Upper lobe of right lung (tissue), 1 donor: ENCODE measurements around the gene EPB41L3. TPM values are rescaled to one million over a fixed set of nuclear protein-coding genes. Genes with fewer than 3 reads are reported as not detected.

Source experiments
- ATAC-seq: fragments of 200-7000 bp; cut with Tn5 transposase; one replicate; pipeline ENCODE4 v1.9.1; 2020; ENCODE audit warnings: mild to moderate bottlenecking, moderate library complexity
- DNase-seq: peaks from one replicate; pipeline ENCODE4 v3.0.0-alpha.2; 2020
- H3K27ac ChIP-seq: fragments of 200-600 bp; one replicate; pipeline ENCODE4 v1.8.0; 2022
- H3K27me3 ChIP-seq: fragments of 200-600 bp; one replicate; pipeline ENCODE4 v1.8.0; 2022; ENCODE audit warnings: mild to moderate bottlenecking
- H3K36me3 ChIP-seq: fragments of 200-600 bp; one replicate; pipeline ENCODE4 v1.8.0; 2022
- H3K4me1 ChIP-seq: fragments of 200-600 bp; one replicate; pipeline ENCODE4 v1.8.0; 2022
- H3K4me3 ChIP-seq: fragments of 200-600 bp; one replicate; pipeline ENCODE4 v1.8.0; 2022; ENCODE audit warnings: mild to moderate bottlenecking
- H3K9me3 ChIP-seq: fragments of 200-600 bp; one replicate; pipeline ENCODE4 v1.8.0; 2022
- intact Hi-C: fragments of 100-400 bp; cut with DNase I; formaldehyde crosslinking; loops from one replicate; pipeline ENCODE4 v1.11.0; 2022
- total RNA-seq: library from RNA; stranded (reverse); fragmentation: NEBNext Ultra II Directional; extraction: Animal tissue kit (Norgen Biotek cat#: 25700); gene quantifications from one replicate; pipeline ENCODE4 v1.2.1, GENCODE V29; 2021
- TF ChIP-seq, protein P1 (sequence below): fragments of 200-600 bp; IDR thresholded peaks from one replicate; pipeline ENCODE4 v1.8.0; 2022; ENCODE audit warnings: antibody characterized with exemption
- donor health status: DM: no; HTN: yes; CAD: no; lungs with severe emphysema.

Gene EPB41L3
- total RNA-seq, 1 donor from 2014 or later: 68.9 TPM

DNA sequence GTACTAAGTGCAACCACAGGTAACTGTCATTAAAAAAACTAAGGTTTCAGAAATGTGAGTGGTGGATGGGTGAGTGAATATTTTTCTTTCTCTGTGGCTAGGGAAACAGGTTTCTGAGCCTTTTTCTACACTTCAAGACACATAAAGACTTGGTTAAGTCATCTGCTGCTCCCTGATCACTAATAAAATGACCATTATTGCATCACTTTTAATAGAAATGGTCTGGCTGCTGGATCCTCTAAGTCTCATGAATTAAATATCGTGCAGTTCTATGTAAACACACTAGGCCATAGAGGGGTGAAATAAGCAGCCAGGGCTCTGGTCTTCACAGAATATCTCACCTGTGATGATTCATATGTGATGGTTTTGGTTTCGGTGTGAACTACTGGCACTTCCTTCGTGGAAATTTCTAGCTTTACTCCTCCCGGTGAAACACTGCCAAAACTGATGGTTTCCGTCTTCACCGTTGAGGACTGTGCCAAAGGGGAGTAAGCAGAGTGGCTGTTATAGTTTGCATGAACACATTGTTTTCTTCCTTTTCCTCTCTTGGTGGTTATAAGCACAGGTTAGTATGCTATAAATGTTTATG lies 147.8 kb downstream of the EPB41L3 start:
- H3K27me3 ChIP-seq: no peaks in the 10 kb centered on the region
- H3K4me3 ChIP-seq: no peak overlapping the region
- DNase-seq (no peak), ATAC-seq (no peak)
- peaks cover 15% of the 10 kb centered on the region for H3K36me3 ChIP-seq
- TF ChIP-seq, protein P1, sequence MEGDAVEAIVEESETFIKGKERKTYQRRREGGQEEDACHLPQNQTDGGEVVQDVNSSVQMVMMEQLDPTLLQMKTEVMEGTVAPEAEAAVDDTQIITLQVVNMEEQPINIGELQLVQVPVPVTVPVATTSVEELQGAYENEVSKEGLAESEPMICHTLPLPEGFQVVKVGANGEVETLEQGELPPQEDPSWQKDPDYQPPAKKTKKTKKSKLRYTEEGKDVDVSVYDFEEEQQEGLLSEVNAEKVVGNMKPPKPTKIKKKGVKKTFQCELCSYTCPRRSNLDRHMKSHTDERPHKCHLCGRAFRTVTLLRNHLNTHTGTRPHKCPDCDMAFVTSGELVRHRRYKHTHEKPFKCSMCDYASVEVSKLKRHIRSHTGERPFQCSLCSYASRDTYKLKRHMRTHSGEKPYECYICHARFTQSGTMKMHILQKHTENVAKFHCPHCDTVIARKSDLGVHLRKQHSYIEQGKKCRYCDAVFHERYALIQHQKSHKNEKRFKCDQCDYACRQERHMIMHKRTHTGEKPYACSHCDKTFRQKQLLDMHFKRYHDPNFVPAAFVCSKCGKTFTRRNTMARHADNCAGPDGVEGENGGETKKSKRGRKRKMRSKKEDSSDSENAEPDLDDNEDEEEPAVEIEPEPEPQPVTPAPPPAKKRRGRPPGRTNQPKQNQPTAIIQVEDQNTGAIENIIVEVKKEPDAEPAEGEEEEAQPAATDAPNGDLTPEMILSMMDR: no peak
- H3K27ac ChIP-seq: no peak overlapping the region
- no peaks in the 10 kb centered on the region for H3K9me3 ChIP-seq
- intact Hi-C loops: no loop called here
- H3K4me1 ChIP-seq: no peaks in the 10 kb centered on the region

DNA sequence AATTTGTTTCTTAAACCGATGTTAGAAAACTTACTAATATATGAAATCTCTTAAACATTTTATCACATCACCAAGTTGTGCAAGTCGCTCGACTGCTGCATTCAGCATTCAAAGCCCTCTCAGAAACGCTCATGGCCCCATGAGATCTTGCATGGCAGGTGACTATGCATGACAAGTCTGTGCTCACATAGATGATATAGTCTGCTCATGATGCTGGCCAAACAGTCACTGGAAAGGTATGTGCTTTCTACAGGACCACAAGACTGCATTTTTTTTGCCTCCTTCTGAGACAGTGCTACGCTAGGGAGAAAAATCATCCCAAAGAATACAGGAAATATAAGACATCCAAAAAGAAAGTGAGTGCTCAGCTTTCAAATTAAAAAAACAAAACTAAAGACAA lies 150.0 kb downstream of the EPB41L3 start:
- intact Hi-C loops: no loop called here
- H3K27me3 ChIP-seq: no peaks in the 10 kb centered on the region
- no peak for DNase-seq
- TF ChIP-seq, protein P1: no peak
- no peaks in the 10 kb centered on the region for H3K9me3 ChIP-seq
- H3K4me3 ChIP-seq: no peak overlapping the region
- ATAC-seq: no peak
- no peak overlapping the region for H3K27ac ChIP-seq
- H3K36me3 ChIP-seq: peaks cover 15% of the 10 kb centered on the region
- H3K4me1 ChIP-seq: no peaks in the 10 kb centered on the region

DNA sequence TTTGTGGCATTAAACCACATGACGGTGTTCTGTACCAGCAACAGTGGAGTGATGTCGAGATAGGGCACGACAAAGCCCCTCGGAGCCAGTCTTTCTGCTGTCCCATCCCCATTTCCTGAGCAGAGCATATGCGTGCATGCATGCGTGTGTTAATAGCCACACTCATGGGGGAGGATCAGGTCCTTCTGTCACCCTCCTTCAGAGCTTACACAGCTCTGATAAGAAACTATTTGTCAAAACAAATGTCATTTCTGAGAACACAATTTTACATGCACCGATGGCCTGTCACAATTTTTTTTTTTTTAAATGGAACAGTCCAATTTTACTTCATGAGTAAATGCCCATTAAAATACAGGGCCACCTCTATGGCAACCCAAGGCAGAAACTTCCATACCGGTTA lies 152.4 kb downstream of the EPB41L3 start:
- intact Hi-C loops: no loop called here
- no peak for DNase-seq
- Histone ChIP-seq H3K4me3 (no peak overlapping the region), H3K27ac (no peak overlapping the region), H3K36me3 (peaks cover 15% of the 10 kb centered on the region), H3K4me1 (no peaks in the 10 kb centered on the region), H3K27me3 (no peaks in the 10 kb centered on the region), H3K9me3 (no peaks in the 10 kb centered on the region)
- TF ChIP-seq, protein P1: no peak
- no peak for ATAC-seq

DNA sequence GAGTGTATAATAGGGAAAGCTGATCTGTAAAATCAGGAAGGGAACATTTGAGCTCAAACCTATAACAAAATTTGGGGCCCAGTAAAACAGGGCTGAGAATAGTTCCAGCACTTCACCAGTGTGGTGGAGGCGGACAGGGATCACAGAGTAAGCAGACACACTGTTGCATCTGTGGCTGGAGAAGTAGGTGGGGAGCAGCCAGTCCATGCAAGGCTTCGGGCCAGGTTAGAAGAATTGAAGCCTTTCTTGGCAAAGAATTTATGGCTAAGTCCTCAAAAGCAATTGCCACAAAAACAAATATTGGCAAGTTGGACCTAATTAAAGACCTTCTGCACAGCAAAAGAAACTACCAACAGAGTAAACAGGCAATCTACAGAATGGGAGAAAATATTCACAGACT lies 154.4 kb downstream of the EPB41L3 start:
- Histone ChIP-seq H3K4me1 (no peaks in the 10 kb centered on the region), H3K36me3 (no peaks in the 10 kb centered on the region), H3K9me3 (no peaks in the 10 kb centered on the region), H3K27me3 (no peaks in the 10 kb centered on the region), H3K27ac (no peak overlapping the region), H3K4me3 (no peak overlapping the region)
- TF ChIP-seq, protein P1: no peak
- ATAC-seq (no peak), DNase-seq (no peak)
- intact Hi-C loops: no loop called here

DNA sequence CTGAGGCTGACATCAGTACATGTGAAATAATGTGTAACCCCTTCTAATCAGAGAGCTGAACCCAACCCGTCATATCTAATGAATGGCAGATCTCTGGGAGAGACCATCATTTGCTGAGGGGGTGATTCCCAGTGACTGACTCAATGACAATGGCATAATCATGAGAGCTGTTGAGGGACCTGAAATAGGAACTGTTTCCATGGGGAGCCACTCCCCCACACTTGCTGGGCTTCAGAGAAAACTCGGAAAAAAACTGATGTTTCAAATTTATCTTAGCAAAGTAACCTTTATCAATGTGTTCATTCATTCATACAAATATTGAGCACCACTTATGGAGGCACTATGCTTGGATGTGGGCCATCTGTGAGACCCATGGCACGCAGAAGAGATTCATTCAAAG lies 154.9 kb downstream of the EPB41L3 start:
- Histone ChIP-seq H3K27ac (no peak overlapping the region), H3K27me3 (no peaks in the 10 kb centered on the region), H3K9me3 (no peaks in the 10 kb centered on the region), H3K4me1 (no peaks in the 10 kb centered on the region), H3K4me3 (no peak overlapping the region), H3K36me3 (no peaks in the 10 kb centered on the region)
- TF ChIP-seq, protein P1: no peak
- intact Hi-C loops: no loop called here
- ATAC-seq (no peak), DNase-seq (no peak)

DNA sequence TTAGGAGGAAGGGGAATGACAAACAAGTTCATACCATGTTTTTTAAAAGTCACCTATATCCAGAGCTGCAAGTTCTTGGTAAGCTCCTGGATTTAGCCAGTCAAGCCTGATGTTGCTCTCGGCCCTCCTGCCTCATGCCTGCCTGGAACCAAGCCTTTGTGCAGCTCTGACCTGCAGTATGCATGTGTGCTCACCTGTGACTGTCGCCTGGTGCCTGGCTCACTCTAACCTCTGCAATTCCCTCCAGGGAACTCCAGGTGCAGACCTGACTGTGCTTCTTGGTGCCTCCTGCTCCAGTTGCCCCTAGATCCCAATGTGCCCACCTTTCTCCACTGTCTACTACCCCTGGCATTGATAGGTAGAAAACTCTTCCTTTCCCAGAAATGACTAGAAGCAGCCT lies 163.2 kb downstream of the EPB41L3 start:
- TF ChIP-seq, protein P1: no peak
- ATAC-seq: no peak
- intact Hi-C loops: no loop called here

More for the DNA sequence above, 163.2 kb downstream of the EPB41L3 start:
- no peaks in the 10 kb centered on the region for H3K9me3 ChIP-seq
- no peak overlapping the region for H3K4me3 ChIP-seq
- H3K27me3 ChIP-seq: no peaks in the 10 kb centered on the region
- H3K36me3 ChIP-seq: no peaks in the 10 kb centered on the region
- no peak for DNase-seq
- no peak overlapping the region for H3K27ac ChIP-seq
- no peaks in the 10 kb centered on the region for H3K4me1 ChIP-seq
